Panc1 (cell line): ENCODE data around the gene HK2. TPM values are rescaled to one million over a fixed set of nuclear protein-coding genes. Genes with fewer than 3 reads are reported as not detected.
"Not testable (repeated sequence)": the region's sequence is repeated elsewhere in the genome, so short reads cannot be mapped to it uniquely, and the experiment has no call there.

ENCODE experiments used
- ATAC-seq: fragments of 200-7000 bp; cut with Tn5 transposase; 2 replicates; pipeline ENCODE4 v1.9.1; 2020; ENCODE audit warnings: mild to moderate bottlenecking, moderate library complexity
- BruUV-seq: library from RNA; stranded (reverse); fragments of 400-500 nt; replicated peaks from 2 replicates; lab custom pipeline; 2021; lab: Mats Ljungman, UMichigan
- CTCF ChIA-PET: fragments of 300-600 bp; sonication (Branson Sonifier 250); formaldehyde crosslinking; loops from one replicate; lab custom pipeline; 2022; ENCODE audit warnings: antibody characterized with exemption; lab: Charles Lee
- POLR2A ChIA-PET: fragments of 300-600 bp; sonication (Branson Sonifier 250); formaldehyde crosslinking; loops from one replicate; lab custom pipeline; 2022; ENCODE audit warnings: antibody characterized with exemption; lab: Charles Lee
- DNase-seq: peaks from one replicate; pipeline ENCODE4 v3.0.0-alpha.2; 2010; ENCODE audit warnings: low read depth, low spot score
- H3K27ac ChIP-seq: 2 replicates; pipeline ENCODE4 v1.5.1; 2011; ENCODE audit warnings: mild to moderate bottlenecking, low read length, inconsistent platforms
- H3K27me3 ChIP-seq: fragments of 200-500 bp; sonication (Bioruptor generic); 2 replicates; pipeline ENCODE4 v1.6.0; 2014; ENCODE audit warnings: low read length, inconsistent platforms; ENCODE audit not compliant: control insufficient read depth, insufficient read depth
- H3K36me3 ChIP-seq: fragments of 200-500 bp; sonication (Bioruptor generic); 2 replicates; pipeline ENCODE4 v1.5.1; 2014; ENCODE audit warnings: inconsistent platforms, mild to moderate bottlenecking, low read length, moderate library complexity; ENCODE audit not compliant: control insufficient read depth, insufficient read depth
- H3K4me1 ChIP-seq: 2 replicates; pipeline ENCODE4 v1.5.1; 2011; ENCODE audit warnings: inconsistent platforms, mild to moderate bottlenecking, low read length, moderate library complexity; ENCODE audit not compliant: control insufficient read depth, insufficient read depth
- H3K4me3 ChIP-seq, 2 experiments: 2 replicates each; pipeline ENCODE4 v1.5.1; 2011 to 2012; ENCODE audit warnings: low read depth in 2 of 2, low read length in 2 of 2, mild to moderate bottlenecking in 2 of 2, inconsistent platforms in 1 of 2, moderate library complexity in 1 of 2
- H3K9me3 ChIP-seq: fragments of 200-500 bp; sonication (Bioruptor generic); 2 replicates; pipeline ENCODE4 v1.5.1; 2014; ENCODE audit warnings: low read depth, mild to moderate bottlenecking, inconsistent platforms, low read length, moderate library complexity; ENCODE audit not compliant: control insufficient read depth, insufficient read depth
- POLR2AphosphoS5 ChIP-seq: IDR thresholded peaks from 2 replicates; pipeline ENCODE4 v1.6.1; 2012; ENCODE audit warnings: mild to moderate bottlenecking, low read depth, low read length, moderate library complexity
- REST ChIP-seq, 2 experiments: IDR thresholded peaks; 2 replicates each; pipeline ENCODE4 v1.6.1; 2011 to 2012; ENCODE audit warnings: low read depth in 2 of 2, control low read depth in 1 of 2, low read length in 1 of 2, mild to moderate bottlenecking in 1 of 2, moderate library complexity in 1 of 2; ENCODE audit not compliant: insufficient read depth in 1 of 2
- SIN3A ChIP-seq: IDR thresholded peaks from 2 replicates; pipeline ENCODE4 v1.6.1; 2012; ENCODE audit warnings: low read depth, mild to moderate bottlenecking, low read length, moderate library complexity, borderline replicate concordance; ENCODE audit not compliant: insufficient read depth
- TCF7L2 ChIP-seq: IDR thresholded peaks from 2 replicates; pipeline ENCODE4 v1.6.1; 2011; ENCODE audit warnings: mild to moderate bottlenecking, low read depth, low read length, inconsistent platforms
- in situ Hi-C: cut with HindIII; loops from 2 replicates; pipeline ENCODE4 v1.10.0; 2016; ENCODE audit warnings: low sequenced_read_pairs, low pct_unique_long_range_greater_than_20kb
- intact Hi-C: fragments of 100-400 bp; cut with micrococcal nuclease; formaldehyde crosslinking; loops from one replicate; pipeline ENCODE4 v1.10.0; 2022; ENCODE audit not compliant: unreplicated experiment
- total RNA-seq: library from RNA; stranded (reverse); gene quantifications from one replicate; pipeline ENCODE4 v1.2.1, GENCODE V29; 2021; ENCODE audit not compliant: unreplicated experiment
- TF ChIP-seq, protein P1 (sequence below): fragments of 450-650 bp; IDR thresholded peaks from 2 replicates; pipeline ENCODE4 v1.5.1; 2017; ENCODE audit warnings: mild to moderate bottlenecking

The HK2 gene
- total RNA-seq, 1 experiment from 2014 or later = 1.7 TPM

DNA sequence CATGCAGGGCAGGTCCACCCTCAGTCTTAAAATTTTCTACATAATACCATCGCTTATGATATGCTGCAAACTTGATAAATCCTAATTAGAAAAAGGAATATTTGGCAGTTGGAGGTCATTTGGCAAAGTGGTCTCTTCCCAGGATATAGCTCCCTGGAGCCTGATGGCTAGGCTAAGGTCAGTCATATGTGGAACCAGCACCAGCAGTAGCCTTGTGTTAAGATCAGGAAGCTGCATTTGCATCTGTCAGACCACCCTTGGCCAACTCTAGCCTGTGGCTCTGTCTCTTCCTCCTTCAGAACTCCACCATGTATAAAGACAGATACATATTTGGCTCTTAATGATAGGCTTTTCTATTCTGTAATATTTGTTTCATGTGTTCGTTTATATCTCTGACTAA lies 5.4 kb upstream of the HK2 start:
- H3K36me3 ChIP-seq = no peaks in the 10 kb centered on the region
- TF ChIP-seq SIN3A (no peak), POLR2AphosphoS5 (no peak)
- no peak overlapping the region for H3K4me3 ChIP-seq
- BruUV-seq = no TSS peak
- ATAC-seq (no peak), DNase-seq (no peak)
- intact Hi-C loops (no loop called here), in situ Hi-C loops (no loop called here)
- no peaks in the 10 kb centered on the region for H3K27me3 ChIP-seq
- CTCF ChIA-PET = no interaction called here
- no peaks in the 10 kb centered on the region for H3K4me1 ChIP-seq
- POLR2A ChIA-PET = no interaction called here
- H3K9me3 ChIP-seq = no peaks in the 10 kb centered on the region
- H3K27ac ChIP-seq = no peak overlapping the region

- Histone ChIP-seq H3K4me3 (no peak overlapping the region), H3K9me3 (no peaks in the 10 kb centered on the region), H3K27ac (no peak overlapping the region), H3K27me3 (peaks cover 8% of the 10 kb centered on the region), H3K4me1 (no peaks in the 10 kb centered on the region), H3K36me3 (no peaks in the 10 kb centered on the region; the same call in 1 of the 2 replicates)
- CTCF ChIA-PET = no interaction called here
- BruUV-seq = no TSS peak
- ATAC-seq = no peak
- TF ChIP-seq TCF7L2 = no peak
- TF ChIP-seq REST (IDR thresholded peaks at IDR 0.05; ENCODE audit: insufficient read depth in 1 of 2, low read depth in 2 of 2, low read length in 1 of 2) = no peak
- TF ChIP-seq SIN3A = no peak
- TF ChIP-seq, protein P1, sequence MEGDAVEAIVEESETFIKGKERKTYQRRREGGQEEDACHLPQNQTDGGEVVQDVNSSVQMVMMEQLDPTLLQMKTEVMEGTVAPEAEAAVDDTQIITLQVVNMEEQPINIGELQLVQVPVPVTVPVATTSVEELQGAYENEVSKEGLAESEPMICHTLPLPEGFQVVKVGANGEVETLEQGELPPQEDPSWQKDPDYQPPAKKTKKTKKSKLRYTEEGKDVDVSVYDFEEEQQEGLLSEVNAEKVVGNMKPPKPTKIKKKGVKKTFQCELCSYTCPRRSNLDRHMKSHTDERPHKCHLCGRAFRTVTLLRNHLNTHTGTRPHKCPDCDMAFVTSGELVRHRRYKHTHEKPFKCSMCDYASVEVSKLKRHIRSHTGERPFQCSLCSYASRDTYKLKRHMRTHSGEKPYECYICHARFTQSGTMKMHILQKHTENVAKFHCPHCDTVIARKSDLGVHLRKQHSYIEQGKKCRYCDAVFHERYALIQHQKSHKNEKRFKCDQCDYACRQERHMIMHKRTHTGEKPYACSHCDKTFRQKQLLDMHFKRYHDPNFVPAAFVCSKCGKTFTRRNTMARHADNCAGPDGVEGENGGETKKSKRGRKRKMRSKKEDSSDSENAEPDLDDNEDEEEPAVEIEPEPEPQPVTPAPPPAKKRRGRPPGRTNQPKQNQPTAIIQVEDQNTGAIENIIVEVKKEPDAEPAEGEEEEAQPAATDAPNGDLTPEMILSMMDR = no peak
- TF ChIP-seq POLR2AphosphoS5 = no peak
- DNase-seq = no peak
- POLR2A ChIA-PET = no interaction called here
- in situ Hi-C loops (no loop called here), intact Hi-C loops (no loop called here)
Measured at GRCh38 chr2:74831693-74832530, 2.0 kb upstream of the HK2 start.

GRCh38 chr2:74834234-74834791 lies 386 bp downstream of the HK2 start:
- intact Hi-C loops, H3K27ac ChIP-seq, in situ Hi-C loops, CTCF ChIA-PET, POLR2A ChIA-PET, DNase-seq, H3K4me1 ChIP-seq, H3K27me3 ChIP-seq, H3K36me3 ChIP-seq, H3K9me3 ChIP-seq, BruUV-seq: not testable (repeated sequence)
- peak; percentile 36 for ATAC-seq
- peak overlapping the region; percentile 46 to 67 for H3K4me3 ChIP-seq
